ENCODE results near the gene TRIOBP. TPM values are rescaled to one million over a fixed set of nuclear protein-coding genes. Genes with fewer than 3 reads are reported as not detected.

Gene TRIOBP
- total and polyA plus RNA-seq, 2 of the 13 experiments (the other 11 are each of a cell fraction or from before 2014, with no cell fraction given), result 6.1 to 15.4 TPM

GRCh38 chr22:37734964-37735451, 38.2 kb downstream of the TRIOBP start (continued):
- TF ChIP-seq ZBTB39 (CRISPR knock-in tag; IDR thresholded peaks at IDR 0.05), result no peak
- TF ChIP-seq ZNF296 (CRISPR knock-in tag; conservative IDR thresholded peaks at IDR 0.05), result peak; percentile 91
- no peak for TF ChIP-seq FOXK1 (CRISPR knock-in tag; IDR thresholded peaks at IDR 0.05; ENCODE audit: borderline replicate concordance, low read depth)
- no peak for TF ChIP-seq ZNF644 (CRISPR knock-in tag; IDR thresholded peaks at IDR 0.05; ENCODE audit: low read depth)
- TF ChIP-seq HNF1A (IDR thresholded peaks at IDR 0.05; ENCODE audit: low read depth), result no peak
- TF ChIP-seq HNF1A (CRISPR knock-in tag; IDR thresholded peaks at IDR 0.05; ENCODE audit: borderline replicate concordance), result no peak; the same call in 1 of the 2 replicates
- TF ChIP-seq ZNF75D (CRISPR knock-in tag; IDR thresholded peaks at IDR 0.05; ENCODE audit: borderline replicate concordance), result no peak
- peak; percentile 80 for TF ChIP-seq KDM2A (CRISPR knock-in tag; IDR thresholded peaks at IDR 0.05; ENCODE audit: borderline replicate concordance, low read depth)
- TF ChIP-seq TAF1 (CRISPR knock-in tag; IDR thresholded peaks at IDR 0.05), result no peak
- TF ChIP-seq TCF12 (IDR thresholded peaks at IDR 0.05), result no peak
- TF ChIP-seq TCF12 (CRISPR knock-in tag; IDR thresholded peaks at IDR 0.05), result no peak
- no peak for TF ChIP-seq TERF1 (CRISPR knock-in tag; IDR thresholded peaks at IDR 0.05)
- no peak for TF ChIP-seq ZNF564 (CRISPR knock-in tag; IDR thresholded peaks at IDR 0.05)
- no peak for TF ChIP-seq NFE2 (CRISPR knock-in tag; IDR thresholded peaks at IDR 0.05)
- no peak for TF ChIP-seq REL (CRISPR knock-in tag; conservative IDR thresholded peaks at IDR 0.05)
- TF ChIP-seq MIXL1 (CRISPR knock-in tag; IDR thresholded peaks at IDR 0.05), result 0 out of 2 replicates have a peak, but pooled peaks have one; percentile 37
- no peak for TF ChIP-seq RARG (CRISPR knock-in tag; IDR thresholded peaks at IDR 0.05; ENCODE audit: low read depth)
- no peak for TF ChIP-seq ZSCAN22 (CRISPR knock-in tag; IDR thresholded peaks at IDR 0.05)
- no peak for TF ChIP-seq SMARCE1 (IDR thresholded peaks at IDR 0.05; ENCODE audit: borderline replicate concordance)
- no peak for TF ChIP-seq KLF6 (CRISPR knock-in tag; IDR thresholded peaks at IDR 0.05)
- no peak for TF ChIP-seq SMYD3 (CRISPR knock-in tag; IDR thresholded peaks at IDR 0.05)
- no peak for TF ChIP-seq MZF1 (CRISPR knock-in tag; IDR thresholded peaks at IDR 0.05; ENCODE audit: borderline replicate concordance)
- no peak for TF ChIP-seq ZNF724P (CRISPR knock-in tag; IDR thresholded peaks at IDR 0.05; ENCODE audit: borderline replicate concordance)
- TF ChIP-seq ZNF841 (CRISPR knock-in tag; IDR thresholded peaks at IDR 0.05; ENCODE audit: borderline replicate concordance), result no peak
